Right lobe of liver (tissue), 6 donors: Measurements from ENCODE around the gene PELI3. TPM values are rescaled to one million over a fixed set of nuclear protein-coding genes. Genes with fewer than 3 reads are reported as not detected.

Experiments used
- ATAC-seq, 4 donors: fragments of 200-7000 bp; cut with Tn5 transposase; one replicate each; pipeline ENCODE4 v1.9.1; 2020; ENCODE audit warnings: mild to moderate bottlenecking in 4 of 4, moderate library complexity in 4 of 4
- DNase-seq, 3 donors: peaks; one replicate each; pipeline ENCODE4 v3.0.0-alpha.2; 2020
- H3K27ac ChIP-seq, 3 donors: fragments of 200-600 bp; one replicate each; pipeline ENCODE4 v1.8.0; 2022
- H3K27me3 ChIP-seq, 2 donors: fragments of 200-600 bp; one replicate each; pipeline ENCODE4 v1.8.0; 2022
- H3K36me3 ChIP-seq, 4 donors: fragments of 200-600 bp; sonication (generic) in 1 of 4; one replicate each; pipeline versions ENCODE4 v1.5.1 to v1.8.0; 2017 to 2022; ENCODE audit warnings: control low read depth in 1 of 4
- H3K4me1 ChIP-seq, 4 donors: fragments of 200-600 bp; sonication (generic) in 1 of 4; one replicate each; pipeline versions ENCODE4 v1.5.1 to v1.8.0; 2017 to 2022; ENCODE audit warnings: control low read depth in 1 of 4
- H3K4me3 ChIP-seq, 3 donors: fragments of 200-600 bp; one replicate each; pipeline ENCODE4 v1.8.0; 2022
- H3K9me3 ChIP-seq, 4 donors: fragments of 200-600 bp; sonication (generic) in 1 of 4; one replicate each; pipeline versions ENCODE4 v1.5.1 to v1.8.0; 2017 to 2022; ENCODE audit warnings: control low read depth in 1 of 4
- POLR2A ChIP-seq: fragments of 450-650 bp; IDR thresholded peaks from one replicate; pipeline ENCODE4 v1.6.1; 2017; ENCODE audit warnings: antibody characterized with exemption, mild to moderate bottlenecking
- WGBS: methylation state at CpG from one replicate; pipeline ENCODE4 v1.1.6; 2018; ENCODE audit warnings: low coverage, low lambda C conversion rate; ENCODE audit not compliant: insufficient coverage; ENCODE audit errors: missing lambda C conversion rate; 5-methylcytosine and 5-hydroxymethylcytosine counted together
- intact Hi-C, 2 donors: fragments of 100-400 bp; cut with DNase I; formaldehyde crosslinking; loops; one replicate each; pipeline versions ENCODE4 v1.11.2 to v1.14.1; 2022
- total RNA-seq, 6 experiments: library from RNA; depleted of rRNA in 2 of 6; stranded (reverse); fragments of >200 nt in 2 of 6; fragmentation: NEBNext Ultra II Directional in 3 of 6; extraction: Animal tissue kit (Norgen Biotek cat#: 25700) in 3 of 6; gene quantifications; one replicate each; pipeline versions ENCODE4 v1.1.0 to v1.2.4, GENCODE V29; 2016 to 2023
- TF ChIP-seq, protein P1 (sequence below), 4 donors: fragments of 200-600 bp in 3 of 4; fragments of 450-650 bp in 1 of 4; IDR thresholded peaks; one replicate each; pipeline versions ENCODE4 v1.5.1 to v1.8.0; 2016 to 2022; ENCODE audit warnings: antibody characterized with exemption in 4 of 4, mild to moderate bottlenecking in 2 of 4
- donor health status: DM: no; HTN: yes; CAD: no.
- donor health status: DM: no; HTN: no; CAD: no.
- donor health status: DM: no; HTN: no; CAD: no.
- donor health status: DM: no; HTN: yes; CAD: no.
- donor health status: DM: no; HTN: yes; CAD: no.

Gene PELI3
- total RNA-seq, 6 experiments from 2014 or later = 2.0 to 5.3 (median 3.2) TPM

DNA sequence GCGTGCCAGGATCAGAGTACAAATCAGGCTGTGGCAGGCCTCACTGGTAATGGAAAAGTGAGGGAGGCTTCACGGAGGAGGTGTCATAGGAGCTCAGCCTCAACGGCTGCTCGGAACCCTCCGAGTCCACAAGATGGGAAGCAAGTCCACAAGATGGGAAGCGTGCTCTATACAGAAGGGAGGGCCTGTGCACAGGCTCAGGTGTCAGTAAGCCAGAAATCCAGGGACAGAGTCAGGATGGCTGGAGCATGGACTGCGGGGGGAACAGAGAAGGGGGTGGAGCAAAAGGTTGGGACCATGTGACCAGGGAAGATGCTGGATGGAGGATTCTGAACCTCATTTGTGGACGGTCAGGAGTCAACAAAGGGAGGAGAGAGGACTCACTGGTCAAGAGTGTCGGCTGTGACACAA lies 10.1 kb downstream of the PELI3 start:
- H3K36me3 ChIP-seq = no peaks in the 10 kb centered on the region
- H3K4me1 ChIP-seq = peaks cover 0 to 11% (median 0%) of the 10 kb centered on the region in 4 donors
- 73% methylated on average over 9 of the region's 9 CpGs for WGBS
- H3K27me3 ChIP-seq = no peaks in the 10 kb centered on the region
- TF ChIP-seq, protein P1, sequence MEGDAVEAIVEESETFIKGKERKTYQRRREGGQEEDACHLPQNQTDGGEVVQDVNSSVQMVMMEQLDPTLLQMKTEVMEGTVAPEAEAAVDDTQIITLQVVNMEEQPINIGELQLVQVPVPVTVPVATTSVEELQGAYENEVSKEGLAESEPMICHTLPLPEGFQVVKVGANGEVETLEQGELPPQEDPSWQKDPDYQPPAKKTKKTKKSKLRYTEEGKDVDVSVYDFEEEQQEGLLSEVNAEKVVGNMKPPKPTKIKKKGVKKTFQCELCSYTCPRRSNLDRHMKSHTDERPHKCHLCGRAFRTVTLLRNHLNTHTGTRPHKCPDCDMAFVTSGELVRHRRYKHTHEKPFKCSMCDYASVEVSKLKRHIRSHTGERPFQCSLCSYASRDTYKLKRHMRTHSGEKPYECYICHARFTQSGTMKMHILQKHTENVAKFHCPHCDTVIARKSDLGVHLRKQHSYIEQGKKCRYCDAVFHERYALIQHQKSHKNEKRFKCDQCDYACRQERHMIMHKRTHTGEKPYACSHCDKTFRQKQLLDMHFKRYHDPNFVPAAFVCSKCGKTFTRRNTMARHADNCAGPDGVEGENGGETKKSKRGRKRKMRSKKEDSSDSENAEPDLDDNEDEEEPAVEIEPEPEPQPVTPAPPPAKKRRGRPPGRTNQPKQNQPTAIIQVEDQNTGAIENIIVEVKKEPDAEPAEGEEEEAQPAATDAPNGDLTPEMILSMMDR (IDR thresholded peaks at IDR 0.05) = no peak
- no peak for TF ChIP-seq POLR2A
- intact Hi-C loops = no loop called here
- H3K9me3 ChIP-seq = no peaks in the 10 kb centered on the region
- no peak overlapping the region for H3K27ac ChIP-seq
- ATAC-seq (no peak), DNase-seq (peak in 1 of 3 donors; percentile 35)
- no peak overlapping the region for H3K4me3 ChIP-seq

DNA sequence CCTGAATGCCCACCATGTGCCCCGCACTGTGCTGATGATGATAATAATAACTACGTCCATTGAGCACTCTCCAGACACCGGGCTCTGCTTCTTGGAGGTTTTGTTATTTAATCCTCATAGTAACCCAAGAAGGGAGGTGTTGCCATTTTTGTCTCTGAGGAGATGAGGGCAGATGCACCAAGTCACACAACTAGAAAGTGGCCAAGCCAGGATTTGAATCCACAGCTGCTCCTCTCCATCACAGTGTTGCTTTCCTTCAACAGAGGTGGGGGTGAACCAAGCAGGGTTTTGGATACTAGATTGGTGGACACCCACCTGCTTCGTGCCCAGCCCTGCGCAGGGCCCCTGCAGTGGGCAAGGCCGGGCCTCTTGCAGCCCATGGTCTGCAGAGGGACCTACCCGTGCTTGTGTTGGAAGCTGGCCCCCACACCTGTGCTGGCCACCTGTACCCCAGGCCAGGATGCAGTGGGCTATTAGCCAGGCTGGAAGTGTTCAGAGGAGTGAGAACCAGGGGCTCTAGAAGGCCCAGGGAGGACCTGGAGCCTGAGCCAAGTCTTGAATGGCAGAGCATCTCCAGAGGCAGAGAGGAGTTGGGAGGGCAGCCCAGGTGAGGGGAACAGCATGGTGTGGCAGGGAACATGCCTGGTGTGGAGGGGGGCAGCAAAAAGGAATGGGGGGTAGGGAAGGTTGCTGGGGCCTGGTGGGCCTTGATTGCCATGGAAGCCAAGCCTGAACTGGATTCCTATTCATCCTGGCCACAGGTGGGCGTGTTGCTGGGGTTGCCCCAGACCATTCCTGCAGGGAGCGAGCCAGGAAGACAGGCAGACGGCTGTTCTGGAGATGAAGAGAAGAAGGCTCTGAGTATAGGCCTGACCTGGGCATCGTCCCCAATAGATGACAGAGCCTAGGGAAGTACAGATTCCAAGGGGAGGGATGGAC lies 10.8 kb downstream of the PELI3 start:
- no peak overlapping the region for H3K27ac ChIP-seq
- peak in 1 of 3 donors; percentile 37 for DNase-seq
- no peak overlapping the region for H3K4me3 ChIP-seq
- WGBS = 81% methylated on average over 6 of the region's 11 CpGs
- TF ChIP-seq, protein P1 (IDR thresholded peaks at IDR 0.05) = no peak
- no peak for TF ChIP-seq POLR2A
- no peaks in the 10 kb centered on the region for H3K27me3 ChIP-seq
- H3K9me3 ChIP-seq = no peaks in the 10 kb centered on the region
- no peaks in the 10 kb centered on the region for H3K36me3 ChIP-seq
- peaks cover 0 to 11% (median 0%) of the 10 kb centered on the region in 4 donors for H3K4me1 ChIP-seq
- intact Hi-C loops = no loop called here
- ATAC-seq = no peak

DNA sequence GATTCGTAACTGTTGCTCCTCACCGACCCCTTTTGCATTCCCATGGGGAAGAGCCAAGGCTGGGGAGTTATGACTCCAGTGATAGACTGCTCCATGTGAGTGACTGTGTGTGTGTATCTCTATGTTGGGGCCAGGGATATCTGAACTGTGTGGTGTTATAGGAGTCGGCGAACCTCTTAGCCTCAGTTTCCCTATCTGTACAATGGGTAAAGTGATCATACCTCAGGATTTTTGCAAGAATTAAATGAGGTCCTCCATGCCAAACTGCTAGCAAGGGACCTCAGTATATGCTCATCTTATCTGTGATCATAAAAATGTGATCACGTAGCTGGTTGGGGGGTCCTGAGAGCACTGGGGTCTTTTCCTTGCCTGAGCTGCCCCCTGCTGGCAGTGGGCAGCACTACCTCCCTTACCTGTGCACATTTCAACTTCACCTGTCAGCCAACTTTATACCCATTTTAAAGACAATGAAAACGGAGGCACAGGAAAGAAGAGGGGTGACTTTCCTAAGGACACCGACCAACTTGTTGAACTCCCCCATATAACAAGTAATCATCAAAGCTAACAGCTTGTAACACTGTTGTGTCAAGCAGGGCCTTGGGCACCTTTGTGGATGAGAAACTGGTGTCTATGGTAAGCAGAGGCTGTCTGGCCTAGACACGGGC lies 12.2 kb downstream of the PELI3 start:
- H3K27ac ChIP-seq = peak overlapping the region in 1 of 3 donors; percentile 79
- peak overlapping the region; percentile 66 to 79 (median 70) for H3K4me3 ChIP-seq
- no peak for ATAC-seq
- intact Hi-C loops = no loop called here
- H3K27me3 ChIP-seq = no peaks in the 10 kb centered on the region
- H3K36me3 ChIP-seq = no peaks in the 10 kb centered on the region
- no peak for TF ChIP-seq POLR2A
- TF ChIP-seq, protein P1 (IDR thresholded peaks at IDR 0.05) = peak; percentile 66 to 70 (median 67)
- DNase-seq = no peak
- H3K9me3 ChIP-seq = no peaks in the 10 kb centered on the region
- 39% methylated on average over 7 of the region's 8 CpGs for WGBS
- H3K4me1 ChIP-seq = peaks cover 0 to 11% (median 0%) of the 10 kb centered on the region in 4 donors

GRCh38 chr11:66479394-66480116 lies 12.8 kb downstream of the PELI3 start:
- peak overlapping the region; percentile 63 to 84 (median 79) for H3K27ac ChIP-seq
- ATAC-seq (peak; percentile 46 to 58 (median 54)), DNase-seq (peak in 1 of 3 donors; percentile 48)
- no peak for TF ChIP-seq POLR2A
- TF ChIP-seq, protein P1 (IDR thresholded peaks at IDR 0.05) = no peak
- H3K9me3 ChIP-seq = no peaks in the 10 kb centered on the region
- H3K27me3 ChIP-seq = no peaks in the 10 kb centered on the region
- H3K4me1 ChIP-seq = peaks cover 0 to 11% (median 0%) of the 10 kb centered on the region in 4 donors
- no peaks in the 10 kb centered on the region for H3K36me3 ChIP-seq
- WGBS = under 1% methylated on average over 27 of the region's 34 CpGs
- intact Hi-C loops = no loop called here
- H3K4me3 ChIP-seq = peak overlapping the region; percentile 66 to 79 (median 70)
